IMR-90 (cell line): ENCODE measurements around the gene RAD51AP1. TPM values are rescaled to one million over a fixed set of nuclear protein-coding genes. Genes with fewer than 3 reads are reported as not detected.

Experiments used
- ATAC-seq: fragments of 200-7000 bp; cut with Tn5 transposase; 2 replicates; pipeline ENCODE4 v1.9.1; 2020; ENCODE audit warnings: low read depth, mild to moderate bottlenecking, moderate library complexity
- BruUV-seq: library from RNA; stranded (reverse); fragments of 400-500 nt; replicated peaks from 2 replicates; lab custom pipeline; 2021; lab: Mats Ljungman, UMichigan
- CTCF ChIA-PET: fragments of 300-600 bp; formaldehyde crosslinking; extraction: SDS; loops from one replicate; lab custom pipeline; 2021; ENCODE audit warnings: antibody characterized with exemption; lab: Yijun Ruan, JAX
- POLR2A ChIA-PET: fragments of 300-600 bp; sonication (Branson Sonifier 250); formaldehyde crosslinking; loops from one replicate; lab custom pipeline; 2022; ENCODE audit warnings: antibody characterized with exemption; ENCODE audit not compliant: unreplicated experiment; lab: Charles Lee
- DNase-seq: peaks from one replicate; pipeline ENCODE4 v3.0.0; 2013
- H2AFZ ChIP-seq: replicated peaks from 2 replicates; pipeline ENCODE3; 2013; ENCODE audit warnings: low read length, mild to moderate bottlenecking; ENCODE audit not compliant: poor library complexity
- H2AK5ac ChIP-seq: 2 replicates; pipeline ENCODE4 v1.6.1; 2013; ENCODE audit warnings: low read depth, low read length, inconsistent platforms
- H2AK9ac ChIP-seq: replicated peaks from 2 replicates; pipeline ENCODE3; 2013; ENCODE audit warnings: mild to moderate bottlenecking, low read depth, low read length, moderate library complexity; ENCODE audit not compliant: poor library complexity
- H2BK120ac ChIP-seq: 2 replicates; pipeline ENCODE4 v1.6.1; 2013; ENCODE audit warnings: low read depth, low read length, inconsistent platforms
- H2BK15ac ChIP-seq: 3 replicates; pipeline ENCODE4 v1.6.1; 2013; ENCODE audit warnings: low read depth, low read length, inconsistent platforms
- H2BK20ac ChIP-seq: 2 replicates; pipeline ENCODE4 v1.6.1; 2013; ENCODE audit warnings: low read depth, mild to moderate bottlenecking, inconsistent platforms, low read length, moderate library complexity
- H2BK5ac ChIP-seq: 2 replicates; pipeline ENCODE4 v1.6.1; 2013; ENCODE audit warnings: mild to moderate bottlenecking, low read depth, low read length, inconsistent platforms; ENCODE audit not compliant: poor library complexity, severe bottlenecking
- H3K14ac ChIP-seq: replicated peaks from 2 replicates; pipeline ENCODE4 v1.6.1; 2013; ENCODE audit warnings: low read depth, low read length, inconsistent platforms
- H3K18ac ChIP-seq: 2 replicates; pipeline ENCODE4 v1.6.1; 2013; ENCODE audit warnings: low read depth, low read length, control low read depth
- H3K23ac ChIP-seq: 2 replicates; pipeline ENCODE4 v1.6.1; 2013; ENCODE audit warnings: low read depth, low read length, inconsistent platforms
- H3K27ac ChIP-seq: 2 replicates; pipeline ENCODE4 v1.5.1; 2013; ENCODE audit warnings: mild to moderate bottlenecking, control low read depth, low read length; ENCODE audit not compliant: insufficient read depth
- H3K27me3 ChIP-seq: 2 replicates; pipeline ENCODE4 v1.6.1; 2013; ENCODE audit warnings: low read length; ENCODE audit not compliant: control insufficient read depth, insufficient read depth
- H3K36me3 ChIP-seq: 2 replicates; pipeline ENCODE4 v1.6.1; 2013; ENCODE audit warnings: low read length, mixed read lengths; ENCODE audit not compliant: control insufficient read depth, insufficient read depth
- H3K4ac ChIP-seq: 2 replicates; pipeline ENCODE4 v1.6.1; 2013; ENCODE audit warnings: low read depth, low read length, inconsistent platforms
- H3K4me1 ChIP-seq: 2 replicates; pipeline ENCODE4 v1.6.1; 2013; ENCODE audit warnings: low read length, mixed read lengths; ENCODE audit not compliant: control insufficient read depth, insufficient read depth
- H3K4me2 ChIP-seq: 2 replicates; pipeline ENCODE4 v1.6.1; 2013; ENCODE audit warnings: low read depth, mild to moderate bottlenecking, control low read depth, low read length, moderate library complexity
- H3K4me3 ChIP-seq: 2 replicates; pipeline ENCODE4 v1.5.1; 2013; ENCODE audit warnings: low read depth, mild to moderate bottlenecking, control low read depth, low read length, moderate library complexity; ENCODE audit not compliant: insufficient read depth
- H3K56ac ChIP-seq: 2 replicates; pipeline ENCODE4 v1.6.1; 2013; ENCODE audit warnings: low read length, inconsistent platforms; ENCODE audit not compliant: insufficient read depth; ENCODE audit errors: extremely low read depth
- H3K79me1 ChIP-seq, 2 experiments: 2 replicates each; pipeline ENCODE4 v1.6.1; 2013; ENCODE audit warnings: low read length in 2 of 2, inconsistent platforms in 1 of 2, low read depth in 1 of 2
- H3K9ac ChIP-seq: 2 replicates; pipeline ENCODE4 v1.6.1; 2013; ENCODE audit warnings: low read depth, low read length, control low read depth
- H3K9me1 ChIP-seq: 2 replicates; pipeline ENCODE4 v1.6.1; 2013; ENCODE audit warnings: low read length, inconsistent platforms; ENCODE audit not compliant: insufficient read depth
- H3K9me3 ChIP-seq: 2 replicates; pipeline ENCODE4 v1.6.1; 2013; ENCODE audit warnings: low read length; ENCODE audit not compliant: control insufficient read depth, insufficient read depth
- H4K20me1 ChIP-seq: 2 replicates; pipeline ENCODE4 v1.6.1; 2013; ENCODE audit warnings: low read length, inconsistent platforms; ENCODE audit not compliant: insufficient read depth
- H4K5ac ChIP-seq: 2 replicates; pipeline ENCODE4 v1.6.1; 2013; ENCODE audit warnings: mild to moderate bottlenecking, low read depth, low read length, control low read depth
- H4K8ac ChIP-seq, 2 experiments: 2 replicates each; pipeline ENCODE4 v1.6.1; 2013; ENCODE audit warnings: low read depth in 2 of 2, low read length in 2 of 2, control low read depth in 1 of 2, inconsistent platforms in 1 of 2
- H4K91ac ChIP-seq: 2 replicates; pipeline ENCODE4 v1.6.1; 2013; ENCODE audit warnings: low read depth, low read length, inconsistent platforms; ENCODE audit not compliant: insufficient read depth
- CHD1 ChIP-seq: IDR thresholded peaks from 2 replicates; pipeline ENCODE4 v1.6.1; 2012; ENCODE audit warnings: low read depth, low read length, improper control_type of control experiment
- FOS ChIP-seq: fragments of 150-350 bp; IDR thresholded peaks from 2 replicates; pipeline ENCODE4 v1.6.1; 2016; ENCODE audit warnings: low read depth, low read length
- MAZ ChIP-seq: IDR thresholded peaks from 2 replicates; pipeline ENCODE4 v1.6.1; 2012; ENCODE audit warnings: low read depth, mild to moderate bottlenecking, low read length, improper control_type of control experiment, moderate library complexity, borderline replicate concordance
- RCOR1 ChIP-seq: IDR thresholded peaks from 2 replicates; pipeline ENCODE4 v1.6.1; 2012; ENCODE audit warnings: mild to moderate bottlenecking, low read length, improper control_type of control experiment; ENCODE audit not compliant: insufficient replicate concordance
- WGBS, 2 experiments: methylation state at CpG; one replicate each; pipeline versions ENCODE4 v1.1.5 to v1.1.7; 2013; ENCODE audit warnings: missing lambda C conversion rate in 2 of 2; ENCODE audit not compliant: insufficient read length in 1 of 2; ENCODE audit errors: extremely low coverage in 2 of 2; 5-methylcytosine and 5-hydroxymethylcytosine counted together
- dilution Hi-C: fragments of 300-500 bp; cut with HindIII; formaldehyde crosslinking; loops from one replicate; pipeline ENCODE4 v1.14.3; 2018; ENCODE audit warnings: low sequenced_read_pairs; ENCODE audit not compliant: unreplicated experiment
- in situ Hi-C: fragments of 300-500 bp; cut with MboI; formaldehyde crosslinking; loops from 3 replicates; pipeline ENCODE4 v1.14.3; 2019; ENCODE audit warnings: low sequenced_read_pairs, inconsistent platforms, mixed read lengths
- intact Hi-C: fragments of 100-400 bp; cut with micrococcal nuclease; formaldehyde crosslinking; loops from 2 replicates; pipeline ENCODE4 v1.10.0; 2022
- polyA plus RNA-seq, 3 experiments: library from polyadenylated mRNA; depleted of rRNA; stranded (reverse); fragments of >200 nt; gene quantifications; 2 replicates each; pipeline ENCODE4 v1.2.3, GENCODE V29; 2012; ENCODE audit warnings: low replicate concordance in 1 of 3
- total RNA-seq: library from RNA; depleted of rRNA; stranded (reverse); fragments of >200 nt; gene quantifications from 2 replicates; pipeline ENCODE4 v1.2.3, GENCODE V29; 2012
- TF ChIP-seq, protein P1 (sequence below): fragments of 150-350 bp; IDR thresholded peaks from 2 replicates; pipeline ENCODE4 v1.6.1; 2016; ENCODE audit warnings: low read depth, mild to moderate bottlenecking, low read length, moderate library complexity, borderline replicate concordance

The RAD51AP1 gene
- total and polyA plus RNA-seq, 2 of the 4 experiments (the other 2 are of a cell fraction) = 6.5 to 10.2 TPM

DNA sequence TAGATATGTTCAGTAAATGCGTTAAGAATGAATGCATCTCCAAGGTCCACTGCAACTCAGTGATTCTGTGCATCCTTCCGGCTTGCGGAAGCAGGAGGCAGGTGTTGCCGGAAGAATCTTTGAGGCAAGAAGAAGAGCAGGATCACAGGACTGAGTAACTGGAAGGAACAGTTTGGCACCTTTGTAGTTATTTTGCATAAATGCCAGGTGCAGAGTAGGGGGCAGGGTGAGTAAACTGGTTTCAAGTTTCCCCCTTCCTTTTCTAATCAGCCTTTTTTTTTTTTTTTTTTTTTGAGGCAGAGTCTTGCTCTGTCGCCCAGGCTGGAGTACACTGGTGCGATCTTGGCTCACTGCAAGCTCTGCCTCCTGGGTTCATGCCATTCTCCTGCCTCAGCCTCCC is 45.6 kb downstream of the RAD51AP1 start:
- 80% methylated on average over 1 of the region's 6 CpGs; no CpG with 5 or more reads in 1 of the 2 experiments for WGBS, 2 experiments
- no peak overlapping the region for H2AK9ac ChIP-seq
- H3K9me1 ChIP-seq = no peaks in the 10 kb centered on the region
- no peaks in the 10 kb centered on the region for H3K4me1 ChIP-seq
- CTCF ChIA-PET = no interaction called here
- no TSS peak for BruUV-seq
- in situ Hi-C loops = no loop called here
- POLR2A ChIA-PET = no interaction called here
- peaks cover 12% of the 10 kb centered on the region for H3K27me3 ChIP-seq
- no peak overlapping the region for H4K8ac ChIP-seq
- dilution Hi-C loops = no loop called here
- TF ChIP-seq CHD1 = no peak
- TF ChIP-seq MAZ = no peak
- TF ChIP-seq RCOR1 = no peak
- TF ChIP-seq FOS = no peak
- TF ChIP-seq, protein P1, sequence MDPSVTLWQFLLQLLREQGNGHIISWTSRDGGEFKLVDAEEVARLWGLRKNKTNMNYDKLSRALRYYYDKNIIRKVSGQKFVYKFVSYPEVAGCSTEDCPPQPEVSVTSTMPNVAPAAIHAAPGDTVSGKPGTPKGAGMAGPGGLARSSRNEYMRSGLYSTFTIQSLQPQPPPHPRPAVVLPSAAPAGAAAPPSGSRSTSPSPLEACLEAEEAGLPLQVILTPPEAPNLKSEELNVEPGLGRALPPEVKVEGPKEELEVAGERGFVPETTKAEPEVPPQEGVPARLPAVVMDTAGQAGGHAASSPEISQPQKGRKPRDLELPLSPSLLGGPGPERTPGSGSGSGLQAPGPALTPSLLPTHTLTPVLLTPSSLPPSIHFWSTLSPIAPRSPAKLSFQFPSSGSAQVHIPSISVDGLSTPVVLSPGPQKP = no peak
- H4K5ac ChIP-seq = no peak overlapping the region
- H2BK120ac ChIP-seq = no peak overlapping the region
- no peak overlapping the region for H2AK5ac ChIP-seq
- no peak overlapping the region for H3K14ac ChIP-seq
- no peak overlapping the region for H3K23ac ChIP-seq
- H2BK15ac ChIP-seq = no peak overlapping the region
- H3K18ac ChIP-seq = no peak overlapping the region
- H2AFZ ChIP-seq = no peak overlapping the region
- no peak overlapping the region for H3K9ac ChIP-seq
- intact Hi-C loops = no loop called here
- no peak overlapping the region for H3K4me2 ChIP-seq
- no peaks in the 10 kb centered on the region for H3K9me3 ChIP-seq
- H3K27ac ChIP-seq = no peak overlapping the region
- no peak overlapping the region for H2BK5ac ChIP-seq
- no peak overlapping the region for H4K91ac ChIP-seq
- no peak for DNase-seq
- no peak overlapping the region for H3K4me3 ChIP-seq
- ATAC-seq = no peak
- H4K20me1 ChIP-seq = no peaks in the 10 kb centered on the region
- no peak overlapping the region for H3K4ac ChIP-seq
- no peak overlapping the region for H2BK20ac ChIP-seq
- H3K36me3 ChIP-seq = no peaks in the 10 kb centered on the region
- H3K79me1 ChIP-seq = no peaks in the 10 kb centered on the region
- H3K56ac ChIP-seq = no peak overlapping the region
